GM18502 (cell line): ENCODE results near the gene TMCO4.
"Not testable (repeated sequence)": the region's sequence is repeated elsewhere in the genome, so short reads cannot be mapped to it uniquely, and the experiment has no call there.

Experiments used
- ATAC-seq: cut with Tn5 transposase; IDR thresholded peaks from one replicate; pipeline ENCODE4 v1.9.1; 2021; ENCODE audit warnings: mild to moderate bottlenecking; ENCODE audit not compliant: unreplicated experiment, poor library complexity

The TMCO4 gene

DNA sequence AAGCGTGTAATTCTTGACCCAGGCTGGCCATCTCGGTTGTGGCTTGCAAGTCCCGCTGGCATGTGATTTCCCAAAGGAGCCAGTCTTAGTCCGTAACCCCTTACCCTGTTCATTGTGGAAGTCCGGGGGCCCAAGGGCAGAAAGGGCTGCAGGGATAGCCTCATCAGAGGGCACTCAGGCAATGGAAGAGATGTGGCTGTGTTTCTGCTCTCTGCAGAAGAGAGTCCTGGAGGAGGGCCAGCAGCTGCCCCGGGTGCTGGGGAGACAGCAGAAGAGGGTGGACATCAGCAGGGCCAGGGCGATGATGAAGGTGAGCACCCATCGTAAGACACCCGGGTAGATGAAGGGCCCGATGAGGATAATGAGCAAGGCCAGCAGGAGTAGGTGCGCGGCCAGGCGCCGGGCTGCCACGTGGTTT is 14.5 kb upstream of the TMCO4 start:
- no peak for ATAC-seq

DNA sequence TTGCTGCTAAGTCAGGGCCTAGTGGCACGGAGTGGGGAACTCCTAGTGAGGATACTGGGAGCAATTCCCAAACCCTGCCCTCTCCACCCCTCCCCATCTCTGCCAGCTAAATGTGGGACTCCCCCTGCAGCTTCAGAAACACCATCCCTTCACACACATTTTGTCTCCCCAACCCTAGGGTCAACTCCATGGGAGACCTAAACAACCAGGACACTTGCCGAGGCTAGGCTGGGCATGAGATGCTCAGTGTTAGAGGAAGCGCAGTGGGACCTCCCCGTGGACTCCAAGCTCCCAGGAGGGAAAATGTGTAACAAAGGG is 13.9 kb upstream of the TMCO4 start:
- no peak for ATAC-seq

DNA sequence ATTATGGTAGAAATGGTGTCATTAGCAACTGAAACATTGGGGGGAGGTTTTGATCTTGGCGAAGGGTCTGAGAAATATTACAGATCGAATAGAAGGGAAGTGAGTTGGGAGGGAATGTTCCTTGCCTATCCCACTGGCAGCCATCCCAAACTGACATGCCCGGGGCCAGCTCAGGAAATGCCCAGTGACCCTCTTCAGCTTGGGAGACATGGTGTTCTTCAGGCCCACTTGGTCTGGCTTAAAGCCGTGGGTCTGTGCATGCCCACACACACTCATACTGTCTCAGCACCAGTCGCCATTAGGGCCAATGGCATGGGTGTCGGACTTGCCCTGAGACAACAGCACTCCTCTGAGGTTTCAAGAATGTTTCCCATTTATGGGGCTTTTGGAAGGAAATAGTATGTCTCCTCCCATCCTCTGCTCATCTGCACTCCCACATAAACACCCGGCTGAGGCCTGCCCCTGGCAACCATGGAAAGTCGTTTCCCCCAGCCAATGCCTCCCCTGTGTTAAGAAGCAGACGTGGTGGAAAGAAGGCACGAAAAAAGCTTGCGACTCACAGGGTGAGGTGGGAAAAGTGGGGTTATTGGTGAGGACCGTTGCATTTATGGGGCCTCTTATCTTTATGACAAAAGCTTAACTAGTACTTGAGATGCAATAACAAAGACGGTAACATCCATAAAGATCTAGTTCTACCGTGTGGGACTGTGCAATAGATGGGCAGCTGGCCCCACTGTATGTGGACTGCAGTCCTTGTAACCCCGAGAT is 13.3 kb upstream of the TMCO4 start:
- no peak for ATAC-seq

DNA sequence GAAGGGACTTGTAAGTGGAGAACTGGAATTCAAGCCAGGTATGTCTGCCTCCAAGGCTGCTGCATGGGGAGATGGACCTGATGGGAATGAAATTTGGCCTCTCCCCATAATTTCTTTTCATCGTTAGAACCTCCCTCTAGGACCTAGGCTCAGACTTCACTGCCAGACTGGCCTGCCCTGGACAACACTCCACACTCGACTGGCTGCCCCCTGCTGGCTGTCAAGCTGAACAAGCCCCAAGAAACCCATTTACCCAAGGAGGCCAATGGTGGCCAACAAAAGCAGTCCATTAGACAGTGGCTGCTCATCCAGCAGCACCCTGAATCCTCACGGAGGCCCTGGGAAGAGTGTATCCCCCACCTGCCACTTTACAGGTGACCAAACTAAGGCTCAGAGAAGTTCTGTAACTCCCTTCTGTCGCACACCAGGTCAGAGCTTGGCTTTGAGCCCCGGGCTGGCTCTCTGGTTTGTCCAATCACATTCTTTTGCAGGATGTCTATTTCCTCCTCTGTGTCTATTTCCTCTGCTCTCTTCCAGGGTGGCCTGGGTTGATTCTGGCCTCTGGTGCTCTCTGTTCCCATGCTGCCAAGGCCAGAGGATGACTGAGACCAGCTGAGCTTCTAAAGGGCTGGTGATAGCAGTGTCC is 11.6 kb upstream of the TMCO4 start:
- ATAC-seq: no peak

DNA sequence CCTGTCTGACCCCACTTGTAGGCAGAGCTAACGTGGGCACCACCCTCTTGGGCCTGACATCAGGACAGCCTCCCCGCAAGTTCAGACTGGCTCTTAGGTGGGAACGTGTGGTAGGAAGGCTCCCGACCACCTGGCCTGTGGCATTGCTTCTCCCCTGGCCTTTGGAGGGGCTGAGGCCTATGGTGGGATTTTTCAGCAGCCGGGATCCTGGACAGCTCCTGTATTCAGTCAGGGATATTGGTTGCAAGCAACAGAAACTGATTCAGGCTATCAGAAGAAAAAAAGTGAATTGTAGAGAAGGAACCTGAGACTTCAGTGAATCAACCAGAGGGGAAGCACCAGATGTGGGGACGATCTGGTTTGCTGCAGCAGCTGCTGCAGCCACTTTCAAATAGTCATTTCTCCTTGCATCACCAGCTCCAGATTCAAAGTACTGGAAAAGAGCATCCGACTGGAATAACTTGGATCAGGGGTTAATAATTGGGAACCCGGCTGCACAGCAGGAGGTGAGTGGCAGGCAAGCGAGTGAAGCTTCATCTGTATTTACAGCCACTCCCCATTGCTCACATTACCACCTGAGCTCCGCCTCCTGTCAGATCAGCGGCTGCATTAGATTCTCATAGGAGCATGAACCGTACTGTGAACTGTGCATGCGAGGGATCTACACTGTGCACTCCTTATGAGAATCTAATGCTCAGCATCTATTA is 9.5 kb upstream of the TMCO4 start:
- ATAC-seq: no peak

DNA sequence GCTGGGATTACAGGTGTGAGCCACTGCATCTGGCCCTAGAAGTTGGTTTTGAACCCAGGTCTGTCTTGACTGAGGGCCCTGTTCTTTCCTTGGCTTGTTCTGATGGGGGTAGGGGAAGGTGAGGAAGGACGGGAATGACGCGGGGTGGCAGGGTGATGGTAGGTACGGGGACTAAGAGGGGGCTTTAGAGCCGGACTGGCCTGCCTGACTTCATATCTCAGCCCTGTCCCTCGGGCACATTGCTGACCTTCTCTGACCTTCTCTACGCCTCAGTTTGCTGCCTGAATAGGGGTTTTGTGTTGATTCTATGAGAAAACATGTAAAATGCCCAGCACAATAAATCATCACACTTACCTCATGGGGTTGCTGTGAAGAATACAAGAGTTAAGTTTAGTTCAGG is 8.6 kb upstream of the TMCO4 start:
- no peak for ATAC-seq

DNA sequence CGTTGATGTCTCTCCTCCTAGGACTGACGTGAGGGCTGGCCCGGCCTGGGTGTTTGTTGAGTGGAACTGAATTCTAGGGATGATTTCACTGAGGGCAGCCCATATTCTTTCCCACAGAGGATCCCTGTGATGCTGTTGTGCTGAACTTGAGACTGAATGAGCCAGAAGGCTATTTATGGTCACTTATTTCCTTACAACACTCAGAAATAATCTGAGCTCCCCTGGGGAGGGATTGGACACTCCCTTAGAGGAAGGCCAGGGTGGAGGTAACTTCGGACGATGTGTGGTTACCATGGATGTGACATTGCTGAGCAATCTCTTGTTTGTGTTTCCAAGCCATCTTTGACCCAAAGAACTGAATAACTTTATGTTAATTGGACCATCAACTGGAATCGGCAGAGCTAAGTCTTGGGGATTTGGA is 5.1 kb upstream of the TMCO4 start:
- no peak for ATAC-seq

DNA sequence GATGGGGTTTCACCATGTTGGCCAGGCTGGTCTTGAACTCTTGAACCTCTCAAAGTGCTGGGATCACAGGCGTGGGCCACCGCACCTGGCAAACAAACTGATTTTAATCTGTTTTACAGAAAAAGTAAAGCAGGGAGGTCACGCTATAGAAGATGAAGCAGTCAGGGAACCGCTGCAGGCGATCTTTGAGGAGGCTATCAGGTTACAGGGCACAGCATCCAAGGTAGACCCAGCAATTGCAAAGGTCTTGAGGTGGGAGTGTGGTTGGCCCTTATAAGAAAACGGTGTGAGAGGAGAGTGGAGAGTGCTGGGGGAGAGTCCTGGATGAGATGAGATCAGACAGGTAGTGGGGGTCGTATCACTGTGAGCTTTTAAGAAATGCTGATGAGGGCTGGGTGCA is 2.6 kb upstream of the TMCO4 start:
- ATAC-seq: no peak

DNA sequence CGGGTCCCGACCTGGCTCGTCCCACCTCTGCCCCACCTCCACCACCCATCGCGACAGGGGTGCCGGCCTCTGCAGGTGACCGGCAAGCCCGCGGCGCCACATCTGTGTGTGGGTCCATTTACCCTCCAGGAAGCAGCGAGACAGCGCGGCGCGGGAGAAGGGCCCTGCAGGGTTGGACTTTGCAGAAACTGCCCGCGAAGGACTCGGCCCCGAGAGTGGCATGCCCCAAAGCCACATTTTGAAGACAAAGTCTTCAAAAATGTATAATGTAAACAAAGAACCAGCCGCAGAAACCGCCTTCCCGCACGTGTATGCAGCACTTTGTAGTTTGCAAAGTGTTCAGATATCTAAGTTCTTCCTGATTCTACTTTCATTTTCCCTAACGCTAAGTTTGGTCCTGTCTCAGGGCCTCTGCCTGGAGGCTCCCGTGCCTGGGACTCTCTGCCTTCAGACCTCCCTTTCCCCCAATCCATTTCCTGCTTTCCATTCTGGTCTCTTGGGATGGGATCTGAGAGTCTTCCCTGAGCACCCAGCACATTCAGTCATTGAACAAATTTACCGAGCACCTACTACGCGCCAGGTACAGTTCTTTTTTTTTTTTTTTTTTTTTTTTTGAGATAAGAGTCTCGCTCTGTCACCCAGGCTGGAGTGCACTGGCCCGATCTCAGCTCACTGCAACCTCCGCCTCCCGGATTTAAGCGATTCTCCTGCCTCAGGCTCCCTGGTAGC is 524 bp upstream of the TMCO4 start:
- peak; percentile 53 for ATAC-seq

DNA sequence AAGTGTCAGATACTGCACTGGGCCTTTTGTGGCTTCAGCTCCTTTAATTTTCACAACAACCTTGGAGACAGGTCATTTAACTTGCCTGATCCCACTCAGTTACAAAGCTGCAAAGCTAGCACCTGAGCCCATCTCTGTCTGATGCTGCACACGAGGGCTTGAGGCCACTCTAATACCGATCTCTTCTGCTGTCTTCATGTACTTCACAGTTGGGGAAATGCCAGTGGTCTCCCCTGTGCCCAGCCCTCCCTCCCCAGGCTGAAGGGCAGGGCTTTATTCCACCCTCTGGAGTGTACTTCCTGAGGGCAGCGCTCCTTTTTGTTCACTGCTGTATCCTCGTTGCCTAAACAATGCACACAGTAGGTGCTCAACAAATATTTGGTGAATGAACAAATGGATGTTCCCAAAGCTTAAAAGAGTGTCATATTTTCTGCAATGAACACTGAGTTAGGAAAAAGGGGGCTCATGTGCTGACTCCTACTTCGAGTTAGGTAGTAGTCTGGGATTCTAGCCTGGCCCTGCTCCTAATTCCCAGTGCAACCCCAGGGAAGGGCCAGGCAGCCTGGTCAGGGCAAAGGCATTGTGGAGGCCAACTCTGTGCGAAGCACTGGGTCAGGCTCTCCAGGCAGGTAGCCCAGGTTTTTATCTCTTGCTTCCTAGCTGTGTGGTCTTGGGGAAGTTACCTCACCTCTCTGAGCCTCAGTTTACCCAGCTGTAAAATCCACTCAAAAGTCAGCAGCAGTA is 1.1 kb downstream of the TMCO4 start:
- ATAC-seq: no peak

DNA sequence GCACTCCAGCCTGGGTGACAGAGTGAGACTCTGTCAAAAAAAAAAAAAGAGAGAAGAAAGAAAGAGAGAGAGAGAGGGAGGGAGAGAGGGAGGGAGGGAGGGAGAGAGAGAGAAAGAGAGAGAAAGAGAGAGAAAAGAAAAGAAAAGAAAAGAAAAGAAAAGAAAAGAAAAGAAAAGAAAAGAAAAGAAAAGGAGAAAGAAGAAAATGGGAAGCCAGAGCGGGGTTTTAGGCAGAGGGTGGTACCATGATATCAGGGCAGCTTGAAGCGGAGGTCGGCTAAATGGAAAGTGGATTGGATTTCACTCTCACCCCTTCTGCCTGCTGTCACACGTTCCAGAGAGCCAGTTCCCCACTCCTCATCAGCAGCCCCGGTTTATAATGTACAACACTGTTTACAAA is 1.9 kb downstream of the TMCO4 start:
- ATAC-seq: no peak

DNA sequence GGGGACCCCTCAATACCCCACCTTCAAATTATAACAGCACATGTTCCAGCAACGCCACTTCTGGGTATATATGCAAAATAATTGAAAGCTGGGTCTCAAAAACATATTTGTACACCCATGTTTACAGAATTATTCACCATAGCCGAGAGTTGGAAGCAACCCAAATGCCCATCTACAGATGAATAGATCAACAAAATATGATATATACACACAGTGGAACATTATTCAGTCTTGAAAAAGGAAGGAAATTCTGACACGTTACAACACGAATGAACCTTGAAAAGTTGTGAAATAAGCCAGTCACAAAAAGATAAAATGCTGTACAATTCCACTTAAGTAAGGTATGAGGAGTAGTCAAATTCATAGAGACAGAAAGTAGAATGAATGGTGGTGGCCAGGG is 5.1 kb downstream of the TMCO4 start:
- no peak for ATAC-seq

DNA sequence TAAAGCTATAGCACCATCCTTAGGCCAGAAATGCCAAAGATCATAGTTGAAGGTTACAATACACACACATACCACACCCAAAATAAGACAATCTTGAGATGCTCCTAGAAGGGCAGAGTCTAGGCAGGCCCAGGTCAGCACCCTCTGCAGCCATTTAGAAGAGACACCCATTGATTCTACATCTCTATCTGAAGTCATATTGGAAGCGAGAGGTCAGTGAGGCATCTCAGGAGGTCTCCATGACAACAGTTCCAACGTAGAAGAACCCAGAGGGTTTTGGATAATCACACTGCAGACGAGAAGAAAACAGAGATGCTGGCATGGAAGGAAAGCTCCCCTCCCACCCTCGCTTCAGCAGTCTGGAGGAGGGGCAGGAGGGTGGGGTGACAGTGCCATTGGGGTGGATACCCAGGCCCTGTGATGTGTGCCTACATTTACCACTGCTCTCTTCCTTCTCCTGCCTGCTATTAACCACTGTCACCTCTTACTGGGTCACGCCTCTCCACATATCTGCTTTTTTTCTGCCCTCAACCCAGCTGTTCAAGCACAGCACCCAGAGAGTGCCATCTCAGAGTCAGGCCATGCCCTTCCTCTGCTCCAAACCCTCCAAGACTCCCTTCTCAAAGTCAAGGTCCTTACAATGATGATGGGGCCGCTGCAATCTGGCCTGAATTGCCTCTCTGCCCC is 6.2 kb downstream of the TMCO4 start:
- ATAC-seq: no peak

DNA sequence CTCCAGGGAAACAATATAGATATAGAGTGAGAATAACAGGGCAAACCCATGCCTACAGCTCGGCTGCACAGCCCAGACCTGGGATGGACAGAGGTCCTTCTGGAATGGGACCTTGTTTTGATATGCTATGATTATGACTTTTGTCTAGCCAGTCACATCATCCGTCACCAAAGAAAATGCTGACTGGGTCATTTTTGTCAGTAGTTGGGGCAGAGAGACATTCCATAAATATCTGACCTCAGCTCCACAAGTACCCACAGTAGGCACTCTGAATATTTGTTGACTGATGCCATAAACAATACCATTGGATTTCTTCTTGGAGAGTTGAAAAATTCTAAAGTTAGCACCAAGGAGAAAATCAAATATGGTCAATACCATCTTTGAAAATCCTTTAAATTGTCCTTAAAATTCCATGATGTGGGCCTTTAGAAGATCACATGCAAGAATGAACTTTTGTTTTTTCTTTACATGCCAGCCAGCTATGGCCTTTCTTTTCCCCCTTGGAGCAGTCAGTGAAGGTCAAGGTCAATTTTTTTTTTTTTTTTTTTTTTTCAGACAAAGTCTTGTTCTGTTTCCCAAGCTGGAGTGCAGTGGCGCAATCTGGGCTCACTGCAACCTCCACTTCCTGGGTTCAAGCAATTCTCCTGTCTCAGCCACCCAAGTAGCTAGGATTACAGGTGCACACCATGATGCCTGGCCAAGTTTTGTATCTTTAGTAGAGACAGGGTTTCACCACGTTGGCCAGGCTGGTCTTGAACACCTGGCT is 7.3 kb downstream of the TMCO4 start:
- no peak for ATAC-seq

DNA sequence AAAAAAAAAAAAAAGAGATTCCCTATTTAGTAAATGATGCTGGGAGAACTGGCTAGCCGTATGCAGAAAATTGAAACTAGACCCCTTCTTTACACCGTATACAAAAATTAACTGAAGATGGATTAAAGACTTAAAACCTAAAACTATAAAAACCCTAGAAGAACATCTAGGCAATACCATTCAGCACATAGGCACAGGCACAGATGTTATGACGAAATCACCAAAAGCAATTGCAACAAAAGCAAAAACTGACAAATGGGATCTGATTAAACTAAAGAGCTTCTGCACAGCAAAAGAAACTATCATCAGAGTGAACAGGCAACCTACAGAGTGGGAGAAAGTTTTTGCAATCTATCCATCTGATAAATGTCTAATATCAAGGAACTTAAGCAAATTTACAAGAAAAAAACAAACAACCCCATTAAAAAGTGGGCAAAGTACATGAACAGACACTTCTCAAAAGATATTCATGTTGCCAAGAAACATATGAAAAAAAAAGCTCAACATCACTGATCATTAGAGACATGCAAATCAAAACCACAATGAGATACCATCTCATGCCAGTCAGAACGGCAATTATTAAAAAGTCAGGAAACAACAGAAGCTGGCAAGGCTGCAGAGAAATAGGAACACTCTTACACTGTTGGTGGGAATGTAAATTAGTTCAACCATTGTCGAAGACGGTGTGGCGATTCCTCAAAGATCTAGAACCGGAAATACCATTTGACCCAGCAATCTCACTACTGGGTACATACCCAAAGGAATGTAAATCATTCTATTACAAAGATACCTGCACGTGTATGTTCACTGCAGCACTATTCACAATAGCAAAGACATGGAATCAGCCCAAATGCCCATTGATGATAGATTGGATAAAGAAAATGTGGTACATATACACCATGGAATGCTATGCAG is 9.4 kb downstream of the TMCO4 start:
- not testable (repeated sequence) for ATAC-seq

DNA sequence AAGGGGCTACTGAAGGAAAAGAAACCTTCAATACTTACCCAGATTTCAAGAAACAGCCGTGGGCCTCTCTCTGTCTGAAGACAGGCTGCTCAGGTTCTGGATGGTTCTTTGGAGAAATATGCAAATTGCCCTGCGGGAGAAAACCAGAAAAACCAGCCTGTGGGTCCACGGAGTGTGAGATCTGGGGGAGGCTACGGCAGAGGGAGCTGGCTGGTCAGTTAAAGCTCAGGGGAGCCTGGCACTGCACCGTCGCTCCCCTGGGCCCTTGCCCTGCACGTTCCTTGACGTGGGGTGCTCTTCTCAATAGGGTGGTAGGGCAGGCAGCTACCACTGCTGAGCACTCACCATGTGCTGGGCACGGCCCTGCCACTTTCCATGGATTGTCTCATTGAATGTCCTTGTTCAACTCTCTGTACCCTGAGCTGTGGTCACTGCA is 12.7 kb downstream of the TMCO4 start:
- ATAC-seq: no peak

DNA sequence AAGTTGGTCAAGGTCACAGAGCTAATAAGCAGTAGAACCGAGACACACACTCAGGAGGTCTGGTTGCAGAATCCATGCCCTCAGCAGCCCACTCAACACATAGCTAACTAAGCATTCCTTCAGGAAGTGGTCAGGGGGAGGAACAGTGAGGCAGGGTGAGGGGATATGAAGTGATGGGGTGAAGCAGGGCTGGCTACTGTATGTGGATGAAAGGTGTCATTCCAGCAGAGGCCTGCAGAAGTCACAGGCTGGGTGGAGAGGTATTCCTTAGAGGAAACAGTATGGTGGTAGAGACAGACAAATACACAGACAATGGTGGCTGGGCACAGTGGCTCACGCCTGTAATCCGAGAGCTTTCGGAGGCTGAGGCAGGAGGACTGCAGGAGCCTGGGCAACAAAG is 14.1 kb downstream of the TMCO4 start:
- ATAC-seq: no peak

DNA sequence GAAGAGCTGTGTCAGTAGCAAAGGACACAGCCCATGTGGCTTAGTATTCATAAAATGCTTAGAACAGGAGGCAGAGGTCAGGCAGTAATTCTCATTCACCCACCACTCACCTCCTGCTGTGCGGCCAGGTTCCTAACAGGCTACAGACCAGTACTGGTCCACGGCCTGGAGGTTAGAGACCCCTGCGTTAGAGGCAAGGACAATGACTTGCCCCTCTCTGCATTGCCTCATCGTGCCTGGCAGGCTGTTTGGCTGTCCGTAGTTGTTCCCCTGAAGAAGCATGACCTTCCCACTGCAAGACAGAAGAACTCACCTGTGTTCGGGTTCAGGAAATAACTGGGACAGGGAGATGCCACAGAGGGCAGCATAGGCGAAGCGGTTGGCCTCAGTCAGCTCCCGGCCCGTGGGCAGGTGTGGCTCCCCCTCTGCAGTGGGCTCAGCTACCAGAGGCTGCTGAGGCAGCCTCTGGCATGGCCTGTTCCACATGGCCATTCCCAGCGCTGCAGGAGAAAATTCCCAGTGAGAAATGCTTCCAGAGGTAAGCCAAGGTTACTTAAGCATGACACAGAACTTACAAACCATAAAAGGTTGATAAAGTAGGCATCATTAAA is 19.3 kb downstream of the TMCO4 start:
- no peak for ATAC-seq
